ENCODE results near the gene TMEM255A. TPM values are rescaled to one million over a fixed set of nuclear protein-coding genes. Genes with fewer than 3 reads are reported as not detected.

The TMEM255A gene
- total and polyA plus RNA-seq, 2 experiments from 2014 or later, result 0.21 to 0.28 TPM

DNA sequence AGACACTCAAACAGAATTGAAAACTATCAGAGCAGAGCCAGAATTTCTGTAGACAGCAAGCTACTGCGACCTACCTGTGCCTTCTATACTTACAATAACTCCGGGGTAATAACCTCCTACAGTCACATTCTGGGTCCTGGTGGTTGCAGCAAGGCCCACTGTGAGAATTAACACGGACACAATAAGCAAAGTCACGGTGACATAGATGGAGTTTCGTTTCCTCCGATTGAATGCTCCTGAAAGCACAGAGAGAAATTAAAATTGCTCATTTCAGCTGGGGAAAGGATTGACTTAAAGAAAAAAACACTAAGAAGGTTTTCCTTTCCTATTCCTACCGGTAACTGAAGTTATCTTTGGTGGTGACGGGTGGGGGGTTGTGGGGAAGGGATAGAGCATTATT lies 7.0 kb downstream of the TMEM255A start:
- Histone ChIP-seq H3K79me2 (replicated peaks; ENCODE audit: insufficient read depth) (no peaks in the 10 kb centered on the region), H3F3A (replicated peaks; ENCODE audit: low read depth) (no peaks in the 10 kb centered on the region), H4K20me1 (replicated peaks; ENCODE audit: insufficient read depth) (no peaks in the 10 kb centered on the region), H3K9me2 (ENCODE audit: insufficient read depth) (no peaks in the 10 kb centered on the region), H3K27ac (ENCODE audit: low read depth) (no peak overlapping the region), H3K4me2 (no peak overlapping the region), H3K4me1 (ENCODE audit: insufficient read depth) (peaks cover 34% of the 10 kb centered on the region), H3K36me3 (ENCODE audit: insufficient read depth) (no peaks in the 10 kb centered on the region), H3K27me3 (ENCODE audit: insufficient read depth) (peaks cover 82% of the 10 kb centered on the region), H3K4me3 (no peak overlapping the region), H2AFZ (no peak overlapping the region)
- DNase-seq (ENCODE audit: low spot score), result no peak
- Mint-ChIP-seq H3K4me1 (peaks cover 51% of the 10 kb centered on the region), H3K36me3 (ENCODE audit: low read depth) (no peaks in the 10 kb centered on the region), H3K4me3 (no peak overlapping the region), H3K27me3 (ENCODE audit: insufficient read depth, low read depth, poor library complexity) (peaks cover 28% of the 10 kb centered on the region), H3K27ac (no peak overlapping the region), H3K9me3 (no peaks in the 10 kb centered on the region)
- ATAC-seq, result no peak
- TF ChIP-seq, protein P1, sequence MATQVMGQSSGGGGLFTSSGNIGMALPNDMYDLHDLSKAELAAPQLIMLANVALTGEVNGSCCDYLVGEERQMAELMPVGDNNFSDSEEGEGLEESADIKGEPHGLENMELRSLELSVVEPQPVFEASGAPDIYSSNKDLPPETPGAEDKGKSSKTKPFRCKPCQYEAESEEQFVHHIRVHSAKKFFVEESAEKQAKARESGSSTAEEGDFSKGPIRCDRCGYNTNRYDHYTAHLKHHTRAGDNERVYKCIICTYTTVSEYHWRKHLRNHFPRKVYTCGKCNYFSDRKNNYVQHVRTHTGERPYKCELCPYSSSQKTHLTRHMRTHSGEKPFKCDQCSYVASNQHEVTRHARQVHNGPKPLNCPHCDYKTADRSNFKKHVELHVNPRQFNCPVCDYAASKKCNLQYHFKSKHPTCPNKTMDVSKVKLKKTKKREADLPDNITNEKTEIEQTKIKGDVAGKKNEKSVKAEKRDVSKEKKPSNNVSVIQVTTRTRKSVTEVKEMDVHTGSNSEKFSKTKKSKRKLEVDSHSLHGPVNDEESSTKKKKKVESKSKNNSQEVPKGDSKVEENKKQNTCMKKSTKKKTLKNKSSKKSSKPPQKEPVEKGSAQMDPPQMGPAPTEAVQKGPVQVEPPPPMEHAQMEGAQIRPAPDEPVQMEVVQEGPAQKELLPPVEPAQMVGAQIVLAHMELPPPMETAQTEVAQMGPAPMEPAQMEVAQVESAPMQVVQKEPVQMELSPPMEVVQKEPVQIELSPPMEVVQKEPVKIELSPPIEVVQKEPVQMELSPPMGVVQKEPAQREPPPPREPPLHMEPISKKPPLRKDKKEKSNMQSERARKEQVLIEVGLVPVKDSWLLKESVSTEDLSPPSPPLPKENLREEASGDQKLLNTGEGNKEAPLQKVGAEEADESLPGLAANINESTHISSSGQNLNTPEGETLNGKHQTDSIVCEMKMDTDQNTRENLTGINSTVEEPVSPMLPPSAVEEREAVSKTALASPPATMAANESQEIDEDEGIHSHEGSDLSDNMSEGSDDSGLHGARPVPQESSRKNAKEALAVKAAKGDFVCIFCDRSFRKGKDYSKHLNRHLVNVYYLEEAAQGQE (IDR thresholded peaks at IDR 0.05; ENCODE audit: unreplicated experiment), result no peak
- TF ChIP-seq NANOG (IDR thresholded peaks at IDR 0.05; ENCODE audit: borderline replicate concordance), result no peak
- TF ChIP-seq EZH2phosphoT487 (IDR thresholded peaks at IDR 0.05; ENCODE audit: unreplicated experiment), result no peak
- no peak for TF ChIP-seq POLR2AphosphoS5 (IDR thresholded peaks at IDR 0.05; ENCODE audit: low read depth)
- TF ChIP-seq, protein P2, sequence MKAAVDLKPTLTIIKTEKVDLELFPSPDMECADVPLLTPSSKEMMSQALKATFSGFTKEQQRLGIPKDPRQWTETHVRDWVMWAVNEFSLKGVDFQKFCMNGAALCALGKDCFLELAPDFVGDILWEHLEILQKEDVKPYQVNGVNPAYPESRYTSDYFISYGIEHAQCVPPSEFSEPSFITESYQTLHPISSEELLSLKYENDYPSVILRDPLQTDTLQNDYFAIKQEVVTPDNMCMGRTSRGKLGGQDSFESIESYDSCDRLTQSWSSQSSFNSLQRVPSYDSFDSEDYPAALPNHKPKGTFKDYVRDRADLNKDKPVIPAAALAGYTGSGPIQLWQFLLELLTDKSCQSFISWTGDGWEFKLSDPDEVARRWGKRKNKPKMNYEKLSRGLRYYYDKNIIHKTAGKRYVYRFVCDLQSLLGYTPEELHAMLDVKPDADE (IDR thresholded peaks at IDR 0.05), result no peak
- TF ChIP-seq STAT1 (IDR thresholded peaks at IDR 0.05; ENCODE audit: unreplicated experiment), result no peak
- no peak for TF ChIP-seq CREB1 (CRISPR knock-in tag; IDR thresholded peaks at IDR 0.05; ENCODE audit: low read depth)
- no peak for TF ChIP-seq ZNF331 (CRISPR knock-in tag; IDR thresholded peaks at IDR 0.05; ENCODE audit: low read depth)
- no peak for TF ChIP-seq ZNF114 (CRISPR knock-in tag; IDR thresholded peaks at IDR 0.05)
- no peak for TF ChIP-seq JUNB (IDR thresholded peaks at IDR 0.05; ENCODE audit: unreplicated experiment)
- TF ChIP-seq, protein P3, sequence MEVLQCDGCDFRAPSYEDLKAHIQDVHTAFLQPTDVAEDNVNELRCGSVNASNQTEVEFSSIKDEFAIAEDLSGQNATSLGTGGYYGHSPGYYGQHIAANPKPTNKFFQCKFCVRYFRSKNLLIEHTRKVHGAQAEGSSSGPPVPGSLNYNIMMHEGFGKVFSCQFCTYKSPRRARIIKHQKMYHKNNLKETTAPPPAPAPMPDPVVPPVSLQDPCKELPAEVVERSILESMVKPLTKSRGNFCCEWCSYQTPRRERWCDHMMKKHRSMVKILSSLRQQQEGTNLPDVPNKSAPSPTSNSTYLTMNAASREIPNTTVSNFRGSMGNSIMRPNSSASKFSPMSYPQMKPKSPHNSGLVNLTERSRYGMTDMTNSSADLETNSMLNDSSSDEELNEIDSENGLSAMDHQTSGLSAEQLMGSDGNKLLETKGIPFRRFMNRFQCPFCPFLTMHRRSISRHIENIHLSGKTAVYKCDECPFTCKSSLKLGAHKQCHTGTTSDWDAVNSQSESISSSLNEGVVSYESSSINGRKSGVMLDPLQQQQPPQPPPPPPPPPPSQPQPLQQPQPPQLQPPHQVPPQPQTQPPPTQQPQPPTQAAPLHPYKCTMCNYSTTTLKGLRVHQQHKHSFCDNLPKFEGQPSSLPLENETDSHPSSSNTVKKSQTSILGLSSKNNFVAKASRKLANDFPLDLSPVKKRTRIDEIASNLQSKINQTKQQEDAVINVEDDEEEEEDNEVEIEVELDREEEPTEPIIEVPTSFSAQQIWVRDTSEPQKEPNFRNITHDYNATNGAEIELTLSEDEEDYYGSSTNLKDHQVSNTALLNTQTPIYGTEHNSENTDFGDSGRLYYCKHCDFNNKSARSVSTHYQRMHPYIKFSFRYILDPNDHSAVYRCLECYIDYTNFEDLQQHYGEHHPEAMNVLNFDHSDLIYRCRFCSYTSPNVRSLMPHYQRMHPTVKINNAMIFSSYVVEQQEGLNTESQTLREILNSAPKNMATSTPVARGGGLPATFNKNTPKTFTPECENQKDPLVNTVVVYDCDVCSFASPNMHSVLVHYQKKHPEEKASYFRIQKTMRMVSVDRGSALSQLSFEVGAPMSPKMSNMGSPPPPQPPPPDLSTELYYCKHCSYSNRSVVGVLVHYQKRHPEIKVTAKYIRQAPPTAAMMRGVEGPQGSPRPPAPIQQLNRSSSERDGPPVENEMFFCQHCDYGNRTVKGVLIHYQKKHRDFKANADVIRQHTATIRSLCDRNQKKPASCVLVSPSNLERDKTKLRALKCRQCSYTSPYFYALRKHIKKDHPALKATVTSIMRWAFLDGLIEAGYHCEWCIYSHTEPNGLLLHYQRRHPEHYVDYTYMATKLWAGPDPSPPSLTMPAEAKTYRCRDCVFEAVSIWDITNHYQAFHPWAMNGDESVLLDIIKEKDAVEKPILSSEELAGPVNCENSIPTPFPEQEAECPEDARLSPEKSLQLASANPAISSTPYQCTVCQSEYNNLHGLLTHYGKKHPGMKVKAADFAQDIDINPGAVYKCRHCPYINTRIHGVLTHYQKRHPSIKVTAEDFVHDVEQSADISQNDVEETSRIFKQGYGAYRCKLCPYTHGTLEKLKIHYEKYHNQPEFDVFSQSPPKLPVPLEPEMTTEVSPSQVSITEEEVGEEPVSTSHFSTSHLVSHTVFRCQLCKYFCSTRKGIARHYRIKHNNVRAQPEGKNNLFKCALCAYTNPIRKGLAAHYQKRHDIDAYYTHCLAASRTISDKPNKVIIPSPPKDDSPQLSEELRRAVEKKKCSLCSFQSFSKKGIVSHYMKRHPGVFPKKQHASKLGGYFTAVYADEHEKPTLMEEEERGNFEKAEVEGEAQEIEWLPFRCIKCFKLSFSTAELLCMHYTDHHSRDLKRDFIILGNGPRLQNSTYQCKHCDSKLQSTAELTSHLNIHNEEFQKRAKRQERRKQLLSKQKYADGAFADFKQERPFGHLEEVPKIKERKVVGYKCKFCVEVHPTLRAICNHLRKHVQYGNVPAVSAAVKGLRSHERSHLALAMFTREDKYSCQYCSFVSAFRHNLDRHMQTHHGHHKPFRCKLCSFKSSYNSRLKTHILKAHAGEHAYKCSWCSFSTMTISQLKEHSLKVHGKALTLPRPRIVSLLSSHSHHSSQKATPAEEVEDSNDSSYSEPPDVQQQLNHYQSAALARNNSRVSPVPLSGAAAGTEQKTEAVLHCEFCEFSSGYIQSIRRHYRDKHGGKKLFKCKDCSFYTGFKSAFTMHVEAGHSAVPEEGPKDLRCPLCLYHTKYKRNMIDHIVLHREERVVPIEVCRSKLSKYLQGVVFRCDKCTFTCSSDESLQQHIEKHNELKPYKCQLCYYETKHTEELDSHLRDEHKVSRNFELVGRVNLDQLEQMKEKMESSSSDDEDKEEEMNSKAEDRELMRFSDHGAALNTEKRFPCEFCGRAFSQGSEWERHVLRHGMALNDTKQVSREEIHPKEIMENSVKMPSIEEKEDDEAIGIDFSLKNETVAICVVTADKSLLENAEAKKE (CRISPR knock-in tag; IDR thresholded peaks at IDR 0.05), result no peak
- no peak for TF ChIP-seq EZH2 (IDR thresholded peaks at IDR 0.05; ENCODE audit: low read depth, unreplicated experiment)
- TF ChIP-seq, protein P4, sequence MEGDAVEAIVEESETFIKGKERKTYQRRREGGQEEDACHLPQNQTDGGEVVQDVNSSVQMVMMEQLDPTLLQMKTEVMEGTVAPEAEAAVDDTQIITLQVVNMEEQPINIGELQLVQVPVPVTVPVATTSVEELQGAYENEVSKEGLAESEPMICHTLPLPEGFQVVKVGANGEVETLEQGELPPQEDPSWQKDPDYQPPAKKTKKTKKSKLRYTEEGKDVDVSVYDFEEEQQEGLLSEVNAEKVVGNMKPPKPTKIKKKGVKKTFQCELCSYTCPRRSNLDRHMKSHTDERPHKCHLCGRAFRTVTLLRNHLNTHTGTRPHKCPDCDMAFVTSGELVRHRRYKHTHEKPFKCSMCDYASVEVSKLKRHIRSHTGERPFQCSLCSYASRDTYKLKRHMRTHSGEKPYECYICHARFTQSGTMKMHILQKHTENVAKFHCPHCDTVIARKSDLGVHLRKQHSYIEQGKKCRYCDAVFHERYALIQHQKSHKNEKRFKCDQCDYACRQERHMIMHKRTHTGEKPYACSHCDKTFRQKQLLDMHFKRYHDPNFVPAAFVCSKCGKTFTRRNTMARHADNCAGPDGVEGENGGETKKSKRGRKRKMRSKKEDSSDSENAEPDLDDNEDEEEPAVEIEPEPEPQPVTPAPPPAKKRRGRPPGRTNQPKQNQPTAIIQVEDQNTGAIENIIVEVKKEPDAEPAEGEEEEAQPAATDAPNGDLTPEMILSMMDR (conservative IDR thresholded peaks at IDR 0.05; ENCODE audit: low read depth in 2 of 2), result no peak
